MM.1S (cell line): ENCODE results near the gene PPP6R3.

ENCODE experiments used
- DNase-seq: peaks from one replicate; pipeline ENCODE4 v3.0.0-alpha.2; 2015
- H2AFZ ChIP-seq: fragments of 300-600 bp; sonication (generic); 2 replicates; pipeline ENCODE4 v1.6.0; 2016; ENCODE audit warnings: antibody characterized with exemption, low read length
- H3F3A ChIP-seq: fragments of 300-600 bp; sonication (generic); 2 replicates; pipeline ENCODE4 v1.6.1; 2016; ENCODE audit warnings: mild to moderate bottlenecking, antibody characterized with exemption, low read length, moderate library complexity, mixed read lengths; ENCODE audit not compliant: insufficient read depth
- H3K27ac ChIP-seq: fragments of 300-600 bp; sonication (generic); 2 replicates; pipeline ENCODE4 v1.5.1; 2016; ENCODE audit warnings: mild to moderate bottlenecking, low read length
- H3K27me3 ChIP-seq: fragments of 300-600 bp; sonication (generic); replicated peaks from 2 replicates; pipeline ENCODE4 v1.6.0; 2016; ENCODE audit warnings: low read length; ENCODE audit not compliant: insufficient read depth
- H3K36me3 ChIP-seq: fragments of 300-600 bp; sonication (generic); replicated peaks from 2 replicates; pipeline ENCODE4 v1.6.1; 2016; ENCODE audit warnings: mild to moderate bottlenecking, low read length, mixed read lengths; ENCODE audit not compliant: insufficient read depth
- H3K4me1 ChIP-seq: fragments of 300-600 bp; sonication (generic); 2 replicates; pipeline ENCODE4 v1.6.1; 2016; ENCODE audit warnings: low read length, mixed read lengths
- H3K4me2 ChIP-seq: fragments of 300-600 bp; sonication (generic); 2 replicates; pipeline ENCODE4 v1.6.0; 2016; ENCODE audit warnings: low read depth, low read length
- H3K4me3 ChIP-seq: fragments of 300-600 bp; sonication (generic); 2 replicates; pipeline ENCODE4 v1.5.1; 2016; ENCODE audit warnings: low read length, mixed read lengths
- H3K79me2 ChIP-seq: fragments of 300-600 bp; sonication (generic); 2 replicates; pipeline ENCODE4 v1.6.1; 2016; ENCODE audit warnings: mixed run types, low read length, mixed read lengths
- H3K9ac ChIP-seq: fragments of 300-600 bp; sonication (generic); 2 replicates; pipeline ENCODE4 v1.6.1; 2016; ENCODE audit warnings: low read length, mixed read lengths
- H3K9me2 ChIP-seq: fragments of 300-600 bp; sonication (generic); replicated peaks from 2 replicates; pipeline ENCODE4 v1.6.1; 2016; ENCODE audit warnings: mild to moderate bottlenecking, low read length, mixed read lengths; ENCODE audit not compliant: insufficient read depth
- H3K9me3 ChIP-seq: fragments of 300-600 bp; sonication (generic); replicated peaks from 2 replicates; pipeline ENCODE4 v1.6.1; 2016; ENCODE audit warnings: mild to moderate bottlenecking, low read length, mixed read lengths; ENCODE audit not compliant: insufficient read depth
- H4K20me1 ChIP-seq: fragments of 300-600 bp; sonication (generic); 2 replicates; pipeline ENCODE4 v1.6.1; 2016; ENCODE audit warnings: mild to moderate bottlenecking, low read length, moderate library complexity, mixed read lengths; ENCODE audit not compliant: insufficient read depth
- EZH2 ChIP-seq: fragments of 300-600 bp; sonication (generic); optimal IDR thresholded peaks from 2 replicates; pipeline ENCODE3; 2017; ENCODE audit warnings: low read depth, mild to moderate bottlenecking, antibody characterized with exemption, low read length, mixed read lengths
- EZH2phosphoT487 ChIP-seq: fragments of 300-600 bp; sonication (generic); IDR thresholded peaks from 2 replicates; pipeline ENCODE4 v1.6.1; 2018; ENCODE audit warnings: antibody characterized with exemption, low read length
- TF ChIP-seq, protein P1 (sequence below): fragments of 300-600 bp; sonication (generic); IDR thresholded peaks from 2 replicates; pipeline ENCODE4 v1.5.1; 2016; ENCODE audit warnings: antibody characterized with exemption, low read length, mixed read lengths

Gene PPP6R3

DNA sequence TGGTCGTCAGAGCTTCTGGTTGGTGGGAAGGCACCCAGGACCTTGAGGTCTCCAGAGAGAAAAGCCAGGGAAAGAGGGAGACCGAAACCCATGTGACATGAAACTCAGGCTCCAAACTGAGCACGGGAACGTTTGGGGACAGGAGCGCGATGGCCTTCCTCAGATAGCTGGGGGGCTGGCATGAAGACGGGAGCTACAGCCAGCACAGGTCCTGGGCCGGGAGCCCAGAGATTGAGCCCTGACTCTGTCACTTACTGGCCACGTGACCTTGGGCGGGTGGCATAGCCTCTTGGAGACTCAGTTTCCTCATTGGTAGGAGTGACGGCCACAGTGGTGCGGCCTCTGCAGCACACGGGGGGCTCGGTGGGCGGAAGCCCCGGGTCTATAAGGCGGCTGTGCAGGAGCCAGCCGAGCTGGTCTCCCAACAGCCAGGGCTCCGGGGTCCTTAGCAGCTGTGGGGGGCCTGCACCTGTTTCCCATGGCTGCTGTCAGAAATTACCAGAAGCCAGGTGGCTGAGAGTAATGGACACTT, 36.4 kb upstream of the PPP6R3 start:
- Histone ChIP-seq H3K79me2 (no peaks in the 10 kb centered on the region), H3K4me3 (no peak overlapping the region), H3K9ac (no peak overlapping the region), H4K20me1 (no peaks in the 10 kb centered on the region), H3K27me3 (no peaks in the 10 kb centered on the region), H3K4me2 (no peak overlapping the region), H2AFZ (no peak overlapping the region), H3K36me3 (no peaks in the 10 kb centered on the region), H3K9me3 (no peaks in the 10 kb centered on the region), H3F3A (no peaks in the 10 kb centered on the region), H3K4me1 (no peaks in the 10 kb centered on the region), H3K9me2 (no peaks in the 10 kb centered on the region), H3K27ac (no peak overlapping the region)
- no peak for DNase-seq
- TF ChIP-seq, protein P1, sequence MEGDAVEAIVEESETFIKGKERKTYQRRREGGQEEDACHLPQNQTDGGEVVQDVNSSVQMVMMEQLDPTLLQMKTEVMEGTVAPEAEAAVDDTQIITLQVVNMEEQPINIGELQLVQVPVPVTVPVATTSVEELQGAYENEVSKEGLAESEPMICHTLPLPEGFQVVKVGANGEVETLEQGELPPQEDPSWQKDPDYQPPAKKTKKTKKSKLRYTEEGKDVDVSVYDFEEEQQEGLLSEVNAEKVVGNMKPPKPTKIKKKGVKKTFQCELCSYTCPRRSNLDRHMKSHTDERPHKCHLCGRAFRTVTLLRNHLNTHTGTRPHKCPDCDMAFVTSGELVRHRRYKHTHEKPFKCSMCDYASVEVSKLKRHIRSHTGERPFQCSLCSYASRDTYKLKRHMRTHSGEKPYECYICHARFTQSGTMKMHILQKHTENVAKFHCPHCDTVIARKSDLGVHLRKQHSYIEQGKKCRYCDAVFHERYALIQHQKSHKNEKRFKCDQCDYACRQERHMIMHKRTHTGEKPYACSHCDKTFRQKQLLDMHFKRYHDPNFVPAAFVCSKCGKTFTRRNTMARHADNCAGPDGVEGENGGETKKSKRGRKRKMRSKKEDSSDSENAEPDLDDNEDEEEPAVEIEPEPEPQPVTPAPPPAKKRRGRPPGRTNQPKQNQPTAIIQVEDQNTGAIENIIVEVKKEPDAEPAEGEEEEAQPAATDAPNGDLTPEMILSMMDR, result no peak
- TF ChIP-seq EZH2, result no peak
- no peak for TF ChIP-seq EZH2phosphoT487

DNA sequence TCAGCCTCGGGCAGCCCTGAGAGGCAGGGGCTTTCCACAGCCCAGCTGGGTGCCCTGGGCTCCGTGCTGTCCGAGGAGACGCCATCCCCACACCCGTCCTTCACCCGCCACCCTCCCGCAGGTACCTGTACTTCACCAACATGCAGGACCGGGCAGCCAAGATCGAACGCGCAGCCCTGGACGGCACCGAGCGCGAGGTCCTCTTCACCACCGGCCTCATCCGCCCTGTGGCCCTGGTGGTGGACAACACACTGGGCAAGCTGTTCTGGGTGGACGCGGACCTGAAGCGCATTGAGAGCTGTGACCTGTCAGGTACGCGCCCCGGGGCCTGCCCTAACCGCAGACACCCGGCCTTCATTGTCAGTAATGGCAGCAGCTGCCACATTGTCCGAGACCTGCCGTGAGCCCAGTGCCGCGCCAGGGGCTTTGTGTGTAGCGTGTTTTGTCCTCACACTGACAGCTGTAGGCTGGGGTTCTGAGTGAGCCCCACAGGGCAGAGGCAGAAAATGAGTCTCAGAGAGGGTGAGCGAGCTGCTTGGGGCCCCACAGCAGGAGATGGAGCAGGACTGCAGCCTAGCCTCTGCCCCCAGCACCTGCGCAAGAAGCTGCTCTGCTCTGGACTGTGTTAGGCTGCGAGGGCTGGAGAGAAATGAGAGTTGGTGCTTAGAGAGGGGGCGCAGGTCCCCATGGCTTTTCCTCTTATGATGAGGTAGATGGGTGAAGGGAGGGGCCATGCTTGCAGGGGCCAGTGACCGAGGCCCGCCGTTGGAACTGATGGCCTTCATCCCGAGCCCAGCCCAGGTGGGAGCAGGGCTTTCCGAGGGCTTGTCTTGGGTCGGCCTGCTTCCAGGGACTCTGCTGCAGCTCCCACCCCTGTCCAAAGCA, 35.3 kb upstream of the PPP6R3 start:
- H4K20me1 ChIP-seq, result no peaks in the 10 kb centered on the region
- no peaks in the 10 kb centered on the region for H3K27me3 ChIP-seq
- H3K4me2 ChIP-seq, result no peak overlapping the region
- H3K79me2 ChIP-seq, result no peaks in the 10 kb centered on the region
- no peaks in the 10 kb centered on the region for H3K9me2 ChIP-seq
- H3K27ac ChIP-seq, result no peak overlapping the region
- TF ChIP-seq EZH2phosphoT487 (no peak), EZH2 (no peak)
- TF ChIP-seq, protein P1, result no peak
- no peaks in the 10 kb centered on the region for H3F3A ChIP-seq
- no peaks in the 10 kb centered on the region for H3K4me1 ChIP-seq
- H3K4me3 ChIP-seq, result no peak overlapping the region
- H3K9me3 ChIP-seq, result no peaks in the 10 kb centered on the region
- DNase-seq, result no peak
- H2AFZ ChIP-seq, result no peak overlapping the region
- H3K9ac ChIP-seq, result no peak overlapping the region
- no peaks in the 10 kb centered on the region for H3K36me3 ChIP-seq

DNA sequence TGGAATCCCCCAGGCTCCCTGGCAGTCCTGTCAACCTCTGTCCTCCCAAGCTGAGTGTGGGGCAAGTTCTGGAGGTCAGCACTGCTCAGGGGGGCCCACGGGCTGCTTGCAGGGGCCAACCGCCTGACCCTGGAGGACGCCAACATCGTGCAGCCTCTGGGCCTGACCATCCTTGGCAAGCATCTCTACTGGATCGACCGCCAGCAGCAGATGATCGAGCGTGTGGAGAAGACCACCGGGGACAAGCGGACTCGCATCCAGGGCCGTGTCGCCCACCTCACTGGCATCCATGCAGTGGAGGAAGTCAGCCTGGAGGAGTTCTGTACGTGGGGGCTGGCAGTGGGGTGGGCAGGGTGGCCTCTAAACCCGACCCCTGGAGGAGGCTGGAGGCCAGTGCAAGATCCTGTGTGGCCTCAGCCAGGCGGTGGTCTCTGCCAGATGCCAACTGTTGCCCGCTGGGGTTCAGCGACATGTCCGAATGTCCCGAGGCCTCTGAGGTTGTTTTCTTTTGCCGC, 34.6 kb upstream of the PPP6R3 start:
- DNase-seq, result no peak
- Histone ChIP-seq H3K27ac (no peak overlapping the region), H3K27me3 (no peaks in the 10 kb centered on the region), H3K4me1 (no peaks in the 10 kb centered on the region), H3K4me3 (no peak overlapping the region), H3K9me3 (no peaks in the 10 kb centered on the region), H3K9ac (no peak overlapping the region), H3F3A (no peaks in the 10 kb centered on the region), H3K79me2 (no peaks in the 10 kb centered on the region), H2AFZ (no peak overlapping the region), H3K9me2 (no peaks in the 10 kb centered on the region), H4K20me1 (no peaks in the 10 kb centered on the region), H3K36me3 (no peaks in the 10 kb centered on the region), H3K4me2 (no peak overlapping the region)
- TF ChIP-seq, protein P1, result no peak
- TF ChIP-seq EZH2 (no peak), EZH2phosphoT487 (no peak)
